Glomerular visceral epithelial cell (primary cell): ENCODE results near the gene F13B.
"Not testable (repeated sequence)": the region's sequence is repeated elsewhere in the genome, so short reads cannot be mapped to it uniquely, and the experiment has no call there.

ENCODE experiments used
- DNase-seq: peaks from one replicate; pipeline ENCODE4 v3.0.0-alpha.2; 2016; ENCODE audit errors: extremely low spot score

The F13B gene

GRCh38 chr1:197066719-197067456 lies at the start of gene F13B:
TSS of gene F13B (minus strand) at chr1:197067260. CDS start at chr1:197067223, 37 bp downstream.
- no peak for DNase-seq

GRCh38 chr1:197116156-197116555 lies 49.1 kb upstream of the F13B start:
- DNase-seq: no peak

GRCh38 chr1:197106869-197107268 lies 39.8 kb upstream of the F13B start:
- no peak for DNase-seq

- no peak for DNase-seq
Measured at GRCh38 chr1:197103300-197103699, 36.2 kb upstream of the F13B start.

- no peak for DNase-seq
Measured at GRCh38 chr1:197101978-197102377, 34.9 kb upstream of the F13B start.

- no peak for DNase-seq
Measured at GRCh38 chr1:197100677-197101076, 33.6 kb upstream of the F13B start.

- no peak for DNase-seq
Measured at GRCh38 chr1:197099444-197099843, 32.4 kb upstream of the F13B start.

- DNase-seq: not testable (repeated sequence)
Measured at GRCh38 chr1:197096971-197097370, 29.9 kb upstream of the F13B start.

- no peak for DNase-seq
Measured at GRCh38 chr1:197096137-197096536, 29.1 kb upstream of the F13B start.

GRCh38 chr1:197093226-197093885 lies 26.3 kb upstream of the F13B start:
- DNase-seq: no peak

- no peak for DNase-seq
Measured at GRCh38 chr1:197092491-197093023, 25.5 kb upstream of the F13B start.

- no peak for DNase-seq
Measured at GRCh38 chr1:197083474-197083873, 16.4 kb upstream of the F13B start.

GRCh38 chr1:197081117-197081753 lies 14.2 kb upstream of the F13B start:
- no peak for DNase-seq

GRCh38 chr1:197080323-197080722 lies 13.3 kb upstream of the F13B start:
- no peak for DNase-seq

- no peak for DNase-seq
Measured at GRCh38 chr1:197076585-197076984, 9.5 kb upstream of the F13B start.

- no peak for DNase-seq
Measured at GRCh38 chr1:197073978-197074377, 6.9 kb upstream of the F13B start.

- no peak for DNase-seq
Measured at GRCh38 chr1:197067457-197067818, 378 bp upstream of the F13B start.

- DNase-seq: no peak
Measured at GRCh38 chr1:197066277-197066676, 783 bp downstream of the F13B start.

GRCh38 chr1:197065559-197065958 lies 1.5 kb downstream of the F13B start:
- no peak for DNase-seq

- DNase-seq: no peak
Measured at GRCh38 chr1:197063212-197063611, 3.8 kb downstream of the F13B start.

GRCh38 chr1:197062692-197063091 lies 4.4 kb downstream of the F13B start:
- no peak for DNase-seq

- no peak for DNase-seq
Measured at GRCh38 chr1:197049100-197049499, 18.0 kb downstream of the F13B start.
